ENCODE results near the gene SLC25A10. TPM values are rescaled to one million over a fixed set of nuclear protein-coding genes. Genes with fewer than 3 reads are reported as not detected.

The SLC25A10 gene
- total and polyA plus RNA-seq, 2 of the 8 experiments (the other 6 are each of a cell fraction or from before 2014, with no cell fraction given) = 22.2 to 43.0 TPM

- ChIA-PET CTCF (ENCODE audit: partially characterized antibody) (interaction anchor here (0.6 to 3.2 kb wide), 9 partner anchors 10 to 129 kb away, joined by 3 to 13 read pairs (median 3); no protein-coding TSS in a partner anchor), POLR2A (ENCODE audit: partially characterized antibody) (interaction anchor here (25.9 kb wide), 1 partner anchor 17 kb away, joined by 348 read pairs; the partner anchor contains the start of genes MRPL12 and SLC25A10)
- WGBS, 2 experiments (ENCODE audit: extremely low coverage in 1 of 2, insufficient coverage in 1 of 2, insufficient read length in 1 of 2, insufficient replicate concordance in 2 of 2, low coverage in 1 of 2, low lambda C conversion rate in 2 of 2, missing lambda C conversion rate in 1 of 2) = 77% methylated on average over 9 of the region's 9 CpGs; no CpG with 5 or more reads in 1 of the 2 experiments
- no peak for TF ChIP-seq KDM5A (IDR thresholded peaks at IDR 0.05; ENCODE audit: low read length)
Observed at GRCh38 chr17:81726004-81726403, 13.9 kb downstream of the SLC25A10 start.

More at GRCh38 chr17:81726004-81726403, 13.9 kb downstream of the SLC25A10 start:
- Histone ChIP-seq H3K27ac (ENCODE audit: low read depth, low read length) (no peak overlapping the region), H3K79me2 (ENCODE audit: control insufficient read depth in 1 of 2, insufficient read depth in 2 of 2, low read length in 2 of 2) (no peaks in the 10 kb centered on the region), H3K27me3 (replicated peaks in 1 of 4; ENCODE audit: control insufficient read depth in 3 of 4, extremely low read depth in 1 of 4, insufficient read depth in 3 of 4, low read length in 3 of 4) (no peaks in the 10 kb centered on the region), H3K9me3 (ENCODE audit: insufficient read depth in 2 of 2, low read depth in 1 of 2, low read length in 1 of 2) (no peaks in the 10 kb centered on the region), H2BK15ac (ENCODE audit: low read length) (no peak overlapping the region), H2AFZ (ENCODE audit: low read length) (no peak overlapping the region), H3K9ac (replicated peaks in 1 of 4; ENCODE audit: extremely low read depth in 1 of 4, low read depth in 3 of 4, low read length in 3 of 4) (no peak overlapping the region), H3K4me2 (ENCODE audit: insufficient read depth in 1 of 2, low read depth in 2 of 2, low read length in 2 of 2) (no peak overlapping the region), H3K36me3 (ENCODE audit: control insufficient read depth in 2 of 4, insufficient read depth in 4 of 4, low read length in 3 of 4) (no peaks in the 10 kb centered on the region), H4K20me1 (replicated peaks in 1 of 2; ENCODE audit: control insufficient read depth in 1 of 2, insufficient read depth in 2 of 2, low read length in 2 of 2) (no peaks in the 10 kb centered on the region), H2AK5ac (ENCODE audit: low read depth, low read length) (no peak overlapping the region), H3K56ac (replicated peaks; ENCODE audit: insufficient read length, low read depth, low read length) (no peak overlapping the region), H3K4me1 (replicated peaks in 1 of 4; ENCODE audit: control insufficient read depth in 3 of 4, insufficient read depth in 4 of 4, low read length in 3 of 4) (peaks cover 0 to 4% (median 3%) of the 10 kb centered on the region in 4 experiments; a peak in 5 of 7 replicates), H2BK120ac (replicated peaks; ENCODE audit: low read depth, low read length) (no peak overlapping the region), H3K4ac (replicated peaks; ENCODE audit: insufficient read length, low read depth, low read length) (no peak overlapping the region), H4K5ac (ENCODE audit: insufficient read length, low read depth, low read length) (no peak overlapping the region), H2BK5ac (ENCODE audit: low read depth, low read length) (no peak overlapping the region), H3K18ac (ENCODE audit: extremely low read depth, low read length) (no peak overlapping the region), H3K4me3 (ENCODE audit: extremely low read depth in 1 of 4, insufficient read depth in 2 of 4, low read depth in 3 of 4, low read length in 4 of 4) (no peak overlapping the region), H3K14ac (ENCODE audit: insufficient read length) (no peak overlapping the region), H4K91ac (replicated peaks; ENCODE audit: insufficient read length, low read length) (no peak overlapping the region), H3K23me2 (ENCODE audit: low read depth, low read length) (no peaks in the 10 kb centered on the region), H3K79me1 (ENCODE audit: low read depth, low read length) (no peaks in the 10 kb centered on the region), H2BK12ac (ENCODE audit: low read depth, low read length) (no peak overlapping the region), H4K8ac (ENCODE audit: extremely low read depth, insufficient read depth, low read length) (no peak overlapping the region), H2BK20ac (ENCODE audit: low read length) (no peak overlapping the region), H3K23ac (ENCODE audit: insufficient read length) (no peak overlapping the region)
- DNase-seq (ENCODE audit: low read depth in 1 of 2, low spot score in 2 of 2) (no peak), FAIRE-seq (no peak)

All from H1 (cell line).